ENCODE results near the gene HEXA.
"Not testable (repeated sequence)": the region's sequence is repeated elsewhere in the genome, so short reads cannot be mapped to it uniquely, and the experiment has no call there.

The HEXA gene

GRCh38 chr15:72375846-72376581 lies at the start of gene HEXA:
HEXA (minus strand) TSS chr15:72376014; CDS start chr15:72375972, 42 bp downstream.
- ChIA-PET POLR2A (interaction anchor here (0.6 to 1.4 kb wide), 9 partner anchors 9 to 175 kb away, joined by 3 to 10 read pairs (median 3); partner anchors contain the start of genes CELF6 and PKM), CTCF (interaction anchor here (0.6 kb wide), 1 partner anchor 156 kb away, joined by 4 read pairs; no protein-coding TSS in a partner anchor)
- TF ChIP-seq FOXA1 (IDR thresholded peaks at IDR 0.05) = no peak
- TF ChIP-seq ELF4 (IDR thresholded peaks at IDR 0.05) = peak; percentile 83
- TF ChIP-seq LEF1 (IDR thresholded peaks at IDR 0.05; ENCODE audit: borderline replicate concordance) = 0 out of 2 replicates have a peak, but pooled peaks have one; percentile 5
- no peak for TF ChIP-seq FOXK2 (IDR thresholded peaks at IDR 0.05)
- no peak for TF ChIP-seq HDGF (IDR thresholded peaks at IDR 0.05; ENCODE audit: borderline replicate concordance)
- TF ChIP-seq L3MBTL2 (conservative IDR thresholded peaks at IDR 0.05) = peak; percentile 96
- no peak for TF ChIP-seq NFRKB (IDR thresholded peaks at IDR 0.05)
- no peak for TF ChIP-seq BHLHE40 (IDR thresholded peaks at IDR 0.05; ENCODE audit: borderline replicate concordance)
- peak; percentile 44; the same call in 1 of the 2 replicates for TF ChIP-seq ARNT (IDR thresholded peaks at IDR 0.05)
- DNase-seq (ENCODE audit: extremely low spot score) = peak; percentile 97

DNA sequence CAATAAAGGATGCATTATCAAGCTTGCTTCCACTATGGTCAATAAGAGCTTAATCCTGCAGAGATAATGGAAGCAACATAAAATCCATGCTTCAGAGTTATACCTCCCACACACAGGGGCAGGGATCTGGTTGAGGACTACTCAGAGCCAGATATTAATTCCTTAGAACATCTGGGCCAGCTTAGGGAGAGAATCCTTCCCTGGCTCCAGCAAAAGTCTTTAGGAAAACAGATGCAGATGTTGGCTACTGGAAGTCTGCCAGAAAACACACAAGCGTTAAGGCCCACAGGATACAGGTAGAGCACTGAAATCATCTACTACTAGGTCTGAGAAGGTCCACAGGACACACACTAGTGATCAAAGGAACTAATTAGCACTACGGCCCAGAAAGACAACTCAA lies 47.4 kb upstream of the HEXA start:
- ChIA-PET CTCF (no interaction called here), POLR2A (interaction anchor here (1.3 kb wide), 1 partner anchor 32 kb away, joined by 3 read pairs; no protein-coding TSS in a partner anchor)
- no peak for DNase-seq (ENCODE audit: extremely low spot score)
- TF ChIP-seq CTBP1 (IDR thresholded peaks at IDR 0.05; ENCODE audit: borderline replicate concordance) (no peak), ARNT (IDR thresholded peaks at IDR 0.05) (no peak), BHLHE40 (IDR thresholded peaks at IDR 0.05; ENCODE audit: borderline replicate concordance) (no peak), L3MBTL2 (conservative IDR thresholded peaks at IDR 0.05) (no peak), FOXA1 (IDR thresholded peaks at IDR 0.05) (no peak), ELF4 (IDR thresholded peaks at IDR 0.05) (no peak), ZNF384 (IDR thresholded peaks at IDR 0.05) (no peak), NFRKB (IDR thresholded peaks at IDR 0.05) (no peak), SP1 (IDR thresholded peaks at IDR 0.05) (no peak), LEF1 (IDR thresholded peaks at IDR 0.05; ENCODE audit: borderline replicate concordance) (no peak), FOXM1 (IDR thresholded peaks at IDR 0.05; ENCODE audit: borderline replicate concordance) (no peak), HDGF (IDR thresholded peaks at IDR 0.05; ENCODE audit: borderline replicate concordance) (no peak), FOXK2 (IDR thresholded peaks at IDR 0.05) (no peak), SUZ12 (IDR thresholded peaks at IDR 0.05) (no peak), TARDBP (IDR thresholded peaks at IDR 0.05) (no peak), PKNOX1 (IDR thresholded peaks at IDR 0.05) (no peak)

DNA sequence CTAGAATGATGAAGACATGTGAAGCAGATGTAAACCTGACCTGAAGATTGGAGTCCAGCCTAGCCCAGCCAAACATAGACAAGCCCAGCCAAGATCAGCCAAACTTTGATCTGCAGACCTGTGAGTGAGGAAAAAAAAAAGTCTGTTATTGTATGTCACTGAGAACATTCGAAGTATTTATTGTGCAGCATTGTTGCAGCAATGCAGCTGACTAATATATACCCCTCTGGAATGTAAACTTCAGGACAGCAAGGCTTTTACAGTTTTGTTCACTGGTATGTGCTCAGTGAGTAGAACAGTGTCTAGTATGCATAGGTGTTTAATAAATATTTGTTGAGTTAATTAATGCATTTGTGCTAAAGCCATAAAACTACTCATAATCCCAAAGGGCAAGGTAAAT lies 45.7 kb upstream of the HEXA start:
- TF ChIP-seq ARNT (IDR thresholded peaks at IDR 0.05) (no peak), LEF1 (IDR thresholded peaks at IDR 0.05; ENCODE audit: borderline replicate concordance) (no peak), HDGF (IDR thresholded peaks at IDR 0.05; ENCODE audit: borderline replicate concordance) (no peak), PKNOX1 (IDR thresholded peaks at IDR 0.05) (no peak), FOXA1 (IDR thresholded peaks at IDR 0.05) (no peak), BHLHE40 (IDR thresholded peaks at IDR 0.05; ENCODE audit: borderline replicate concordance) (no peak), SUZ12 (IDR thresholded peaks at IDR 0.05) (no peak), NFRKB (IDR thresholded peaks at IDR 0.05) (no peak), SP1 (IDR thresholded peaks at IDR 0.05) (no peak), FOXM1 (IDR thresholded peaks at IDR 0.05; ENCODE audit: borderline replicate concordance) (no peak)
- ChIA-PET CTCF (no interaction called here), POLR2A (no interaction called here)
- DNase-seq (ENCODE audit: extremely low spot score) = no peak

DNA sequence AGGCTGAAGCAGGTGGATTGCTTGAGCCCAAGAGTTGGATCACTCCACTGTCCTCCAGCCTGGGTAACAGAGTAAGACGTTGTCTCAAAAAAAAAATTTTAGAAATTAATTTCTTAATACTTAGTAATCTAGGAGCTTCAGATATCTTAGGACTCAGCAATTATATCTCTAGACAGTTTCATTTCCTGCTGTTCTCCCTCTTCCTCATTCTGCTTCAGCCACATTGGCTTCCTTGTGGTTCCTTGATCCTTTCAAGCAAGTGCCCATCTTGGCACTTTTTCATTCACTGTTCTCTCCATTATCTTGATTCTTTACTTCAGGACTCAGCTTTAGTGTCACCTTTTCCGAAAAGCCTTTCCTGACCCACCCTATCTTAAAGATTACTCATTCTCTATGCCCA lies 44.8 kb upstream of the HEXA start:
- no peak for DNase-seq (ENCODE audit: extremely low spot score)
- ChIA-PET CTCF (no interaction called here), POLR2A (no interaction called here)
- TF ChIP-seq PKNOX1 (IDR thresholded peaks at IDR 0.05) (no peak), ZNF384 (IDR thresholded peaks at IDR 0.05) (no peak), LEF1 (IDR thresholded peaks at IDR 0.05; ENCODE audit: borderline replicate concordance) (no peak), L3MBTL2 (conservative IDR thresholded peaks at IDR 0.05) (no peak), BHLHE40 (IDR thresholded peaks at IDR 0.05; ENCODE audit: borderline replicate concordance) (no peak), SP1 (IDR thresholded peaks at IDR 0.05) (no peak), ARNT (IDR thresholded peaks at IDR 0.05) (no peak), FOXM1 (IDR thresholded peaks at IDR 0.05; ENCODE audit: borderline replicate concordance) (no peak), TARDBP (IDR thresholded peaks at IDR 0.05) (no peak), SUZ12 (IDR thresholded peaks at IDR 0.05) (no peak), CTBP1 (IDR thresholded peaks at IDR 0.05; ENCODE audit: borderline replicate concordance) (no peak), HDGF (IDR thresholded peaks at IDR 0.05; ENCODE audit: borderline replicate concordance) (no peak), NFRKB (IDR thresholded peaks at IDR 0.05) (no peak), ELF4 (IDR thresholded peaks at IDR 0.05) (no peak), FOXK2 (IDR thresholded peaks at IDR 0.05) (no peak), FOXA1 (IDR thresholded peaks at IDR 0.05) (no peak)

DNA sequence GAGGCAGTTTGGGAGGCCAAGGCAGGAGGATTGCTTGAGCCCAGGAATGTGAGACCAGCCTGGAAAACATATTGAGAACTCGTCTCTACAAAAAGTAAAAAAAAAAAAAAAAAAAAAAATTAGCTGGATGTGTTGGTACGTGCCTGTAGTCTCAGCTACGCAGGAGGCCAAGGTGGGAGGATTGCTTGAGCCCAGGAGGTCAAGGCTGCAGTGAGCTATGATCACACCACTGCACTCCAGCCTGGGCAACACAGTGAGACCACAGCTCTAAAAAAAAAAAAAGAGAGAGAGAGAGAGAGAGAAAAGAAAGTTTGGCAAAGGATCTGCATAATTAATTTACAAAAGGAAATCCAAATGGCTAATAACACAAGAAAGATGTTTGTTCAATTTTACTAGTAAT lies 44.0 kb upstream of the HEXA start:
- POLR2A ChIA-PET, CTCF ChIA-PET: not testable (repeated sequence)

GRCh38 chr15:72415304-72415703 lies 39.5 kb upstream of the HEXA start:
- CTCF ChIA-PET = no interaction called here
- TF ChIP-seq PKNOX1 (IDR thresholded peaks at IDR 0.05) = no peak
- TF ChIP-seq ELF4 (IDR thresholded peaks at IDR 0.05) = no peak
- TF ChIP-seq HDGF (IDR thresholded peaks at IDR 0.05; ENCODE audit: borderline replicate concordance) = no peak
- TF ChIP-seq SP1 (IDR thresholded peaks at IDR 0.05) = no peak
- no peak for TF ChIP-seq BHLHE40 (IDR thresholded peaks at IDR 0.05; ENCODE audit: borderline replicate concordance)
- no peak for TF ChIP-seq ARNT (IDR thresholded peaks at IDR 0.05)
- TF ChIP-seq FOXA1 (IDR thresholded peaks at IDR 0.05) = no peak
- TF ChIP-seq LEF1 (IDR thresholded peaks at IDR 0.05; ENCODE audit: borderline replicate concordance) = no peak
- no peak for TF ChIP-seq L3MBTL2 (conservative IDR thresholded peaks at IDR 0.05)
- TF ChIP-seq ZNF384 (IDR thresholded peaks at IDR 0.05) = no peak
- no peak for TF ChIP-seq FOXM1 (IDR thresholded peaks at IDR 0.05; ENCODE audit: borderline replicate concordance)
- TF ChIP-seq TARDBP (IDR thresholded peaks at IDR 0.05) = no peak
- no peak for TF ChIP-seq FOXK2 (IDR thresholded peaks at IDR 0.05)
- TF ChIP-seq CTBP1 (IDR thresholded peaks at IDR 0.05; ENCODE audit: borderline replicate concordance) = no peak
- no peak for TF ChIP-seq SUZ12 (IDR thresholded peaks at IDR 0.05)
- DNase-seq (ENCODE audit: extremely low spot score) = no peak
- POLR2A ChIA-PET = no interaction called here

More for the DNA sequence above, 44.0 kb upstream of the HEXA start:
- DNase-seq (ENCODE audit: extremely low spot score) = not testable (repeated sequence)

- POLR2A ChIA-PET; CTCF ChIA-PET; DNase-seq (ENCODE audit: extremely low spot score): not testable (repeated sequence)
Measured at GRCh38 chr15:72413337-72413736, 37.5 kb upstream of the HEXA start.

Measured in HEK293T (cell line).